K562 (cell line): Measurements from ENCODE around the gene EFEMP2. TPM values are rescaled to one million over a fixed set of nuclear protein-coding genes. Genes with fewer than 3 reads are reported as not detected.

Experiments used
- CEBPB ChIP-seq: fragments of 450-650 bp; IDR thresholded peaks from 2 replicates; pipeline ENCODE4 v1.6.1; 2016; ENCODE audit warnings: missing genetic modification characterization, missing compliant biosample characterization
- CHD2 ChIP-seq: IDR thresholded peaks from 2 replicates; pipeline ENCODE4 v1.6.1; 2011; ENCODE audit warnings: low read depth, low read length
- ELF4 ChIP-seq: fragments of 450-650 bp; formaldehyde crosslinking; IDR thresholded peaks from 2 replicates; pipeline ENCODE4 v1.4.0; 2022; ENCODE audit warnings: missing genetic modification characterization
- GTF2A2 ChIP-seq: IDR thresholded peaks from 2 replicates; pipeline ENCODE4 v1.6.1; 2016; ENCODE audit warnings: mild to moderate bottlenecking, missing genetic modification characterization, missing compliant biosample characterization
- OTX1 ChIP-seq: fragments of 450-650 bp; formaldehyde crosslinking; IDR thresholded peaks from 2 replicates; pipeline ENCODE4 v1.4.0; 2022; ENCODE audit warnings: mild to moderate bottlenecking
- PTBP1 ChIP-seq: fragments of 200-400 bp; formaldehyde crosslinking; IDR thresholded peaks from 2 replicates; pipeline ENCODE4 v1.6.1; 2017; ENCODE audit warnings: low read depth, low read length
- SMARCE1 ChIP-seq: fragments of 450-650 bp; IDR thresholded peaks from 2 replicates; pipeline ENCODE4 v1.7.1; 2016; ENCODE audit warnings: mild to moderate bottlenecking
- SUPT5H ChIP-seq: fragments of 450-650 bp; IDR thresholded peaks from 2 replicates; pipeline ENCODE4 v1.6.1; 2016
- TCF7 ChIP-seq: sonication (generic); IDR thresholded peaks from 2 replicates; pipeline ENCODE4 v1.6.1; 2016; ENCODE audit warnings: antibody characterized with exemption, borderline replicate concordance
- ZKSCAN1 ChIP-seq: fragments of 150-350 bp; IDR thresholded peaks from 2 replicates; pipeline ENCODE4 v1.6.1; 2016; ENCODE audit warnings: low read depth, low read length
- ZKSCAN3 ChIP-seq: fragments of 250-450 bp; sonication (Bioruptor Pico); IDR thresholded peaks from 2 replicates; pipeline ENCODE4 v1.4.0; 2020
- ZNF140 ChIP-seq: fragments of 250-450 bp; sonication (Bioruptor Pico); IDR thresholded peaks from 2 replicates; pipeline ENCODE4 v1.8.0; 2021; ENCODE audit warnings: moderate library complexity, mild to moderate bottlenecking, inconsistent platforms
- ZNF75A ChIP-seq: fragments of 450-650 bp; formaldehyde crosslinking; IDR thresholded peaks from 2 replicates; pipeline ENCODE4 v1.4.0; 2020; ENCODE audit warnings: mild to moderate bottlenecking
- polyA plus RNA-seq, 8 experiments: library from polyadenylated mRNA; depleted of rRNA in 4 of 8; stranded (reverse) in 5 of 8; unstranded in 3 of 8; fragments of >200 nt; fragmentation: Nextera tagmentation in 2 of 8; fragmentation: Illumina TruSeq in 1 of 8; extraction: Ambion mirVana in 2 of 8; extraction: Trizol in 1 of 8; gene quantifications; 2 replicates each; pipeline versions ENCODE4 v1.2.1 to v1.2.3, GENCODE V29; 2011 to 2014; ENCODE audit warnings: inconsistent platforms in 1 of 8, missing spikeins in 1 of 8
- total RNA-seq, 7 experiments: library from RNA; depleted of rRNA in 6 of 7; stranded (reverse); fragments of >200 nt in 6 of 7; fragmentation: Illumina TruSeq in 2 of 7; extraction: Trizol in 2 of 7; gene quantifications; 2 replicates each; pipeline versions ENCODE4 v1.2.1 to v1.2.3, GENCODE V29; 2011 to 2021; ENCODE audit warnings: low replicate concordance in 1 of 7
- TF ChIP-seq, protein P1 (sequence below): fragments of 250-450 bp; sonication (Bioruptor Pico); IDR thresholded peaks from 2 replicates; pipeline ENCODE4 v1.4.0; 2020; ENCODE audit warnings: mild to moderate bottlenecking, moderate library complexity
- TF ChIP-seq, protein P2 (sequence below): sonication (generic); formaldehyde crosslinking; IDR thresholded peaks from 2 replicates; pipeline ENCODE4 v1.8.1; 2022; ENCODE audit warnings: missing genetic modification reagents
- TF ChIP-seq, protein P3 (sequence below): sonication (generic); formaldehyde crosslinking; IDR thresholded peaks from 2 replicates; pipeline ENCODE4 v1.8.1; 2023; ENCODE audit warnings: mild to moderate bottlenecking, missing genetic modification reagents
- TF ChIP-seq, protein P4 (sequence below), 3 experiments: fragments of 200-800 bp in 1 of 3; fragments of 250-450 bp in 1 of 3; fragments of 450-650 bp in 1 of 3; sonication (Bioruptor Pico) in 1 of 3; sonication (Bioruptor generic) in 1 of 3; formaldehyde crosslinking in 1 of 3; IDR thresholded peaks; 2 replicates each; pipeline versions ENCODE4 v1.6.1 to v1.8.0; 2016 to 2022; ENCODE audit warnings: mild to moderate bottlenecking in 2 of 3, missing genetic modification characterization in 2 of 3, missing compliant biosample characterization in 1 of 3, moderate library complexity in 1 of 3
- TF ChIP-seq, protein P5 (sequence below), 2 experiments: fragments of 450-650 bp; conservative IDR thresholded peaks; 2 replicates each; pipeline ENCODE4 v1.6.1; 2017; ENCODE audit warnings: mild to moderate bottlenecking in 2 of 2, moderate library complexity in 2 of 2

The EFEMP2 gene
- total and polyA plus RNA-seq, 9 of the 15 experiments (the other 6 are each of a cell fraction or from before 2014, with no cell fraction given) = 0.07 to 2.9 (median 0.69) TPM; not detected in 1

DNA sequence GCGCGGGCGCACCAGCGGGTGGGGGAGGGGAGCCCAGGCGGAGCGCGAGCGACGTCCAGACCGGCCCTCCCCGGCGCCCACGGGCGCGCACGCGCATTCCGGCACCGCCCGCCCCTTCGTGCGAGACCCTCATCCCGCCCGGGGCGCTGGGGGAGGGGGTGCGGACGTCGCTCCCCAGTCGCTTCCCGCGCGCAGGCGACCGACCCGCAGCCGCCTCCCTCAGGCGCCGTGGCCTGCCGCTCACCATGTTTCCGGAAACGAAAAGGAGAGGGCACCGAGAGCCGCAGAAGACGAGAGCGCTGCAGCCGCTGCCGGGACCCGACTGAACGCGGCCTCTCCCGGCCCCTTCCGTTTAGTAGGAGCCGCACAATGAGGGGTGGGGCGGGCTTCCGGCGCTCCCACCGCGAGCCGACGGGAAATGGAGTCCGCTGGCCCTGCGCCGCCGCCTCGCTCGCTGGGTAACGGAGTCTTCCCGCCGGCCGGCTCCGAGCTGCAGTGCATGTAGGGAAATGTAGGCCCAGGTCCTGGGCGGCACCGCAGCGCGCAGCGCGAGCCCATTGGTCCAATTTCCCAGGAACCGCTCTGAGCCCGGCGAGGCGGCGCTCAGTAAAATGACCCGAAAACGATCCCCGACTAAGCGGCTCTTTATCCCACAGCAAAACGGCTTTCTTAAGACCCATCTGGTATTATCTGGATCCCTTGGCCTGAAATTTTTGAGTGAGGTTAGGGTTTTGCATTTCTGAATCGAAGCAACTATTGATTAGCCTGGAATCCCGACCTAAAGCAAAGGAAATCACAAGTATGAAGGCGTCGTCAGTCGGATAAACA, 14.5 kb downstream of the EFEMP2 start, which contains the start of gene CFL1 (continued):
- peak; percentile 86 for TF ChIP-seq ELF4 (CRISPR knock-in tag)
- peak; percentile 39 for TF ChIP-seq CHD2
- TF ChIP-seq, protein P1, sequence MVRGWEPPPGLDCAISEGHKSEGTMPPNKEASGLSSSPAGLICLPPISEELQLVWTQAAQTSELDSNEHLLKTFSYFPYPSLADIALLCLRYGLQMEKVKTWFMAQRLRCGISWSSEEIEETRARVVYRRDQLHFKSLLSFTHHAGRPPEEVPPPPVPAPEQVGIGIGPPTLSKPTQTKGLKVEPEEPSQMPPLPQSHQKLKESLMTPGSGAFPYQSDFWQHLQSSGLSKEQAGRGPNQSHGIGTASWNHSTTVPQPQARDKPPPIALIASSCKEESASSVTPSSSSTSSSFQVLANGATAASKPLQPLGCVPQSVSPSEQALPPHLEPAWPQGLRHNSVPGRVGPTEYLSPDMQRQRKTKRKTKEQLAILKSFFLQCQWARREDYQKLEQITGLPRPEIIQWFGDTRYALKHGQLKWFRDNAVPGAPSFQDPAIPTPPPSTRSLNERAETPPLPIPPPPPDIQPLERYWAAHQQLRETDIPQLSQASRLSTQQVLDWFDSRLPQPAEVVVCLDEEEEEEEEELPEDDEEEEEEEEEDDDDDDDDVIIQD (CRISPR knock-in tag) = no peak
- TF ChIP-seq ZKSCAN1 = no peak
- TF ChIP-seq, protein P2, sequence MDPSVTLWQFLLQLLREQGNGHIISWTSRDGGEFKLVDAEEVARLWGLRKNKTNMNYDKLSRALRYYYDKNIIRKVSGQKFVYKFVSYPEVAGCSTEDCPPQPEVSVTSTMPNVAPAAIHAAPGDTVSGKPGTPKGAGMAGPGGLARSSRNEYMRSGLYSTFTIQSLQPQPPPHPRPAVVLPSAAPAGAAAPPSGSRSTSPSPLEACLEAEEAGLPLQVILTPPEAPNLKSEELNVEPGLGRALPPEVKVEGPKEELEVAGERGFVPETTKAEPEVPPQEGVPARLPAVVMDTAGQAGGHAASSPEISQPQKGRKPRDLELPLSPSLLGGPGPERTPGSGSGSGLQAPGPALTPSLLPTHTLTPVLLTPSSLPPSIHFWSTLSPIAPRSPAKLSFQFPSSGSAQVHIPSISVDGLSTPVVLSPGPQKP (CRISPR knock-in tag) = no peak
- peak; percentile 98 for TF ChIP-seq SUPT5H
- no peak for TF ChIP-seq TCF7
- TF ChIP-seq ZNF140 (CRISPR knock-in tag) = no peak
- TF ChIP-seq GTF2A2 (tag) = no peak
- TF ChIP-seq, protein P3, sequence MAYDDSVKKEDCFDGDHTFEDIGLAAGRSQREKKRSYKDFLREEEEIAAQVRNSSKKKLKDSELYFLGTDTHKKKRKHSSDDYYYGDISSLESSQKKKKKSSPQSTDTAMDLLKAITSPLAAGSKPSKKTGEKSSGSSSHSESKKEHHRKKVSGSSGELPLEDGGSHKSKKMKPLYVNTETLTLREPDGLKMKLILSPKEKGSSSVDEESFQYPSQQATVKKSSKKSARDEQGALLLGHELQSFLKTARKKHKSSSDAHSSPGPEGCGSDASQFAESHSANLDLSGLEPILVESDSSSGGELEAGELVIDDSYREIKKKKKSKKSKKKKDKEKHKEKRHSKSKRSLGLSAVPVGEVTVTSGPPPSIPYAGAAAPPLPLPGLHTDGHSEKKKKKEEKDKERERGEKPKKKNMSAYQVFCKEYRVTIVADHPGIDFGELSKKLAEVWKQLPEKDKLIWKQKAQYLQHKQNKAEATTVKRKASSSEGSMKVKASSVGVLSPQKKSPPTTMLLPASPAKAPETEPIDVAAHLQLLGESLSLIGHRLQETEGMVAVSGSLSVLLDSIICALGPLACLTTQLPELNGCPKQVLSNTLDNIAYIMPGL (CRISPR knock-in tag) = no peak
- peak; percentile 75; the same call in 1 of the 2 replicates for TF ChIP-seq OTX1 (CRISPR knock-in tag)
- TF ChIP-seq ZNF75A (CRISPR knock-in tag) = no peak
- no peak for TF ChIP-seq PTBP1
- TF ChIP-seq SMARCE1 = no peak
- TF ChIP-seq, protein P4, sequence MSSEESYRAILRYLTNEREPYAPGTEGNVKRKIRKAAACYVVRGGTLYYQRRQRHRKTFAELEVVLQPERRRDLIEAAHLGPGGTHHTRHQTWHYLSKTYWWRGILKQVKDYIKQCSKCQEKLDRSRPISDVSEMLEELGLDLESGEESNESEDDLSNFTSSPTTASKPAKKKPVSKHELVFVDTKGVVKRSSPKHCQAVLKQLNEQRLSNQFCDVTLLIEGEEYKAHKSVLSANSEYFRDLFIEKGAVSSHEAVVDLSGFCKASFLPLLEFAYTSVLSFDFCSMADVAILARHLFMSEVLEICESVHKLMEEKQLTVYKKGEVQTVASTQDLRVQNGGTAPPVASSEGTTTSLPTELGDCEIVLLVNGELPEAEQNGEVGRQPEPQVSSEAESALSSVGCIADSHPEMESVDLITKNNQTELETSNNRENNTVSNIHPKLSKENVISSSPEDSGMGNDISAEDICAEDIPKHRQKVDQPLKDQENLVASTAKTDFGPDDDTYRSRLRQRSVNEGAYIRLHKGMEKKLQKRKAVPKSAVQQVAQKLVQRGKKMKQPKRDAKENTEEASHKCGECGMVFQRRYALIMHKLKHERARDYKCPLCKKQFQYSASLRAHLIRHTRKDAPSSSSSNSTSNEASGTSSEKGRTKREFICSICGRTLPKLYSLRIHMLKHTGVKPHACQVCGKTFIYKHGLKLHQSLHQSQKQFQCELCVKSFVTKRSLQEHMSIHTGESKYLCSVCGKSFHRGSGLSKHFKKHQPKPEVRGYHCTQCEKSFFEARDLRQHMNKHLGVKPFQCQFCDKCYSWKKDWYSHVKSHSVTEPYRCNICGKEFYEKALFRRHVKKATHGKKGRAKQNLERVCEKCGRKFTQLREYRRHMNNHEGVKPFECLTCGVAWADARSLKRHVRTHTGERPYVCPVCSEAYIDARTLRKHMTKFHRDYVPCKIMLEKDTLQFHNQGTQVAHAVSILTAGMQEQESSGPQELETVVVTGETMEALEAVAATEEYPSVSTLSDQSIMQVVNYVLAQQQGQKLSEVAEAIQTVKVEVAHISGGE (CRISPR knock-in tag; IDR thresholded peaks at IDR 0.05) = peak; percentile 75 to 96 (median 90); a peak in 5 of 6 replicates
- no peak for TF ChIP-seq CEBPB (tag)
- TF ChIP-seq, protein P5, sequence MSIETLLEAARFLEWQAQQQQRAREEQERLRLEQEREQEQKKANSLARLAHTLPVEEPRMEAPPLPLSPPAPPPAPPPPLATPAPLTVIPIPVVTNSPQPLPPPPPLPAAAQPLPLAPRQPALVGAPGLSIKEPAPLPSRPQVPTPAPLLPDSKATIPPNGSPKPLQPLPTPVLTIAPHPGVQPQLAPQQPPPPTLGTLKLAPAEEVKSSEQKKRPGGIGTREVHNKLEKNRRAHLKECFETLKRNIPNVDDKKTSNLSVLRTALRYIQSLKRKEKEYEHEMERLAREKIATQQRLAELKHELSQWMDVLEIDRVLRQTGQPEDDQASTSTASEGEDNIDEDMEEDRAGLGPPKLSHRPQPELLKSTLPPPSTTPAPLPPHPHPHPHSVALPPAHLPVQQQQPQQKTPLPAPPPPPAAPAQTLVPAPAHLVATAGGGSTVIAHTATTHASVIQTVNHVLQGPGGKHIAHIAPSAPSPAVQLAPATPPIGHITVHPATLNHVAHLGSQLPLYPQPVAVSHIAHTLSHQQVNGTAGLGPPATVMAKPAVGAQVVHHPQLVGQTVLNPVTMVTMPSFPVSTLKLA (conservative IDR thresholded peaks at IDR 0.05) = peak; percentile 47 to 52; a peak in 2 of 4 replicates
- no peak for TF ChIP-seq ZKSCAN3 (CRISPR knock-in tag)
